H7 (cell line): ENCODE measurements around the gene PCMTD2. TPM values are rescaled to one million over a fixed set of nuclear protein-coding genes. Genes with fewer than 3 reads are reported as not detected.
"Not testable (repeated sequence)": the region's sequence is repeated elsewhere in the genome, so short reads cannot be mapped to it uniquely, and the experiment has no call there.

Source experiments
- DNase-seq: peaks from one replicate; pipeline ENCODE4 v3.0.0; 2012
- H3K27me3 ChIP-seq: 2 replicates; pipeline ENCODE4 v1.6.0; 2011; ENCODE audit warnings: mild to moderate bottlenecking, low read length; ENCODE audit not compliant: control insufficient read depth, insufficient read depth
- H3K36me3 ChIP-seq: replicated peaks from 2 replicates; pipeline ENCODE4 v1.5.1; 2011; ENCODE audit warnings: low read length; ENCODE audit not compliant: control insufficient read depth, insufficient read depth
- H3K4me3 ChIP-seq: 2 replicates; pipeline ENCODE4 v1.5.1; 2011; ENCODE audit warnings: low read depth, mild to moderate bottlenecking, control low read depth, low read length, moderate library complexity; ENCODE audit not compliant: insufficient read depth
- total RNA-seq: library from RNA; depleted of rRNA; stranded (reverse); fragments of >200 nt; shearing (Covaris generic); gene quantifications from 2 replicates; pipeline ENCODE4 v1.2.3, GENCODE V29; 2014

PCMTD2 gene
- total RNA-seq, 1 experiment from 2014 or later: 38.0 TPM

- H3K27me3 ChIP-seq: no peaks in the 10 kb centered on the region
- no peak for DNase-seq
- no peak overlapping the region for H3K4me3 ChIP-seq
- no peaks in the 10 kb centered on the region; the same call in 1 of the 2 replicates for H3K36me3 ChIP-seq
These were observed 16.1 kb downstream of the PCMTD2 start for GRCh38 chr20:64271636-64272035.

GRCh38 chr20:64273109-64273508 lies 17.6 kb downstream of the PCMTD2 start:
- Histone ChIP-seq H3K4me3 (no peak overlapping the region), H3K27me3 (no peaks in the 10 kb centered on the region), H3K36me3 (no peaks in the 10 kb centered on the region; the same call in 1 of the 2 replicates)
- DNase-seq: no peak

DNA sequence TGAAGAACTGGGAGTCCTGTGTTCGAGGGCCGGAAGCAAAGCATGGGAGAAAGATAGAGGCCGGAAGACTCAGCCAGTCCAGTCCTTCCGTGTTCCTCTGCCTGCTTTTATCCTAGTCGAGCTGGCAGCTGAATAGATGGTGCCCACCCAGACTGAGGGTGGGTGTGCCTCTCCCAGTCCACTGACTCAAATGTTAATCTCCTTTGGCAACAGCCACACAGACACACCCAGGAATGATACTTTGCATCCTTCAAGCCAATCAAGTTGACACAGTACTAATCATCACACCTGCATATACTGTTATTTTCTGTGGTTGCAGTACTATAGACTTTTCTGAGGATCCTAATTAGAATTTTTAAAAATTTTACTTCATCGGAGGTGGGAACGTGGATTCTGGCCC lies 21.3 kb downstream of the PCMTD2 start:
- no peaks in the 10 kb centered on the region; the same call in 1 of the 2 replicates for H3K36me3 ChIP-seq
- DNase-seq: no peak
- H3K4me3 ChIP-seq: no peak overlapping the region
- no peaks in the 10 kb centered on the region for H3K27me3 ChIP-seq

GRCh38 chr20:64277571-64278316 lies 22.2 kb downstream of the PCMTD2 start:
- no peaks in the 10 kb centered on the region for H3K27me3 ChIP-seq
- no peaks in the 10 kb centered on the region; the same call in 1 of the 2 replicates for H3K36me3 ChIP-seq
- DNase-seq: no peak
- no peak overlapping the region for H3K4me3 ChIP-seq

DNA sequence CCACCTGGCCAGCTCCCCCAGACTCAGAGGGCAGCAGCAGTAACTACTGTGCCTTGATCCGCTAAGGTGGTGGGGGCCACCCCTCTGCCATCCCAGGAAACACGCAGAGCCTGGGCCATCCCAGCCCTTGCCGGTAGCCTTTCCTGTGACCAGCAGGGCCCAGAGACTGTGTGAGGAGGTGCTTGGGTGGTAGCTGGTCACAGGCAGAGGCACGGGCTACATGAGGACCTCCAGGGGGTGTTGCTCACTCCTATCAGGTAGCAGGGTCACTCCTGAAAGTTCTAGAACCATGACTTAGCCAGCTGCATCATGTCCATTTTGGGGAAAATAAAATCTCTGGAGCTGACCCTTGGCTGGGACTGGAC lies 22.8 kb downstream of the PCMTD2 start:
- H3K4me3 ChIP-seq: no peak overlapping the region
- no peak for DNase-seq
- no peaks in the 10 kb centered on the region for H3K27me3 ChIP-seq
- no peaks in the 10 kb centered on the region; the same call in 1 of the 2 replicates for H3K36me3 ChIP-seq

GRCh38 chr20:64279826-64280459 lies 24.4 kb downstream of the PCMTD2 start:
- Histone ChIP-seq H3K36me3 (no peaks in the 10 kb centered on the region), H3K4me3 (no peak overlapping the region), H3K27me3 (no peaks in the 10 kb centered on the region)
- DNase-seq: no peak

DNA sequence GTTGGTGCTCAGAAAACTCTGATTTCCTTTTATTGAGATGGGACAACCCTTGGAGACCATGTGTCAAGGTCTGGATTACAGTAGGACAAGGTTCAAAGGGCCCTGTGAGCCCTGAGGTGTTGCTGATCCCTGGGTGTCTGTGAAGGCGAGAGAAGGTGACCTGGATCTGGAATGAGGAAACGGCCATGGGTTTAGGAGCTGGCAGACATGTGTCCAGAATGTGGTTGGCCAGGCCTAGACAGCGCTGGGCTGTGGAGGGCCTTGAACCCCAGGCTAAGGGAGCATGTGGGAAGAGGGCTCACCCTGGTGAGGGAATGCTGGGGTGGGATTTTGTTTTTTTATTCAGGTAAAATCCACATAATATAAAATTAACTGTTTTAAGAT lies 24.9 kb downstream of the PCMTD2 start:
- no peak for DNase-seq
- Histone ChIP-seq H3K27me3 (no peaks in the 10 kb centered on the region), H3K4me3 (no peak overlapping the region), H3K36me3 (no peaks in the 10 kb centered on the region)

DNA sequence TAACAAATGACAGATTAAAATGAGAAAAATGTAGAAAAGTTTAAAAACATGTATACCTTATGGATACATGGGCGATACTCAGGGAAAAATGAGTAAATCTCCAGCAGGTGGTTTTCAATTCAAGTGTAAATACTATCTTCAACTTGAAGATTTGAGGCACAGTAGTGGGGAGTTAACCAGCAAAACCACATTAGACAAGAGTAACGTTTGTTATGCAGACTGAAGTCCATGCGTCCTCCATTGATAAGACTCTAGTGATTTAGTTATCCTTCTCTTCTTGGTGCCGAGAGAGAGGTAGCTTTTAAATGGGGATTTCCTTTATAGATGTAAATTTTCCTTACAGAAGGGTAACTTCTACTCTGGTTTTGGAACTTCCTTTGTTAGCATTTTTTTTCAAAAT lies 28.1 kb downstream of the PCMTD2 start:
- H3K36me3 ChIP-seq: no peaks in the 10 kb centered on the region
- DNase-seq: no peak
- no peaks in the 10 kb centered on the region for H3K27me3 ChIP-seq
- no peak overlapping the region for H3K4me3 ChIP-seq

DNA sequence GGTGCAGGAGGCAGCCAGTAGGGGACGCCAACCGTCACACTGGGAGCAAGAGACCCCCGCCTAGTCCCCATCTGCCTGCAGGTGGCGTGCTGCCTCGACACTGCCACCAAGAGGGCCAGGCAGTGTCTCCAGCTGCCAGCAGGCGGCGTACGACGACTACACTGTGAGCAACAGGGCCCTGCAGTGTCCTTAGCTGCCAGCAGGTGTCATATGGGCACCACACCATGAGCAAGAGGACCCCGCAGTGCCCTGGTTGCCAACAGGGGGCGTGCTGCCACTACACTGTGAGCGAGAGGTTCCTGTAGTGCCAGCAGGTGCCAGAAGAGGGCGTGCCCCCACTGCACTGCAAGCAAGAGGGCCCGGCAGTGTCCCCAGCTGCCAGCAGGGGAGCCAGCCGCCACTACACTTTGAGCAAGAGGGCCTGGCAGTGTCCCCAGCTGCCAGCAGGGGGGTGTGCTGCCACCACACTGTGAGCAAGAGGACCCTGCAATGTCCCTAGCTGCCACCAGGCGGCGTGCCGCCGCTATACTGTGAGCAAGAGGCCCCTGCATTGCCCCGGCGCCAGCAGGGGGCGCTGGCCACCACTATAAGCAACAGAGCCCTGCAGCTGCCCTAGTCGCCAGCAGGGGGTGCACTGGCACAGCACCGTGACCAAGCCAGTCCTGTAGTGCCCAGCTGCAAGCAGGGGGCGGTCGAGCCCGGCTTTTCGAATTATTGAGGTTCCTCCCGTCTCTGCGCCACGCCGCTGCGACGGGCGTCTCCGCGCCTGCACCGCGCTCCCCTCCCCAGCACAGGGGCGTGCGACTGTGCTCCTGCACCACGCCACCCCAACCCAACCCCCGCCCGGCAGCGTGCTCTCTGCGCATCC lies 30.3 kb downstream of the PCMTD2 start:
- DNase-seq: peak; percentile 66
- H3K27me3 ChIP-seq, H3K36me3 ChIP-seq, H3K4me3 ChIP-seq: not testable (repeated sequence)

DNA sequence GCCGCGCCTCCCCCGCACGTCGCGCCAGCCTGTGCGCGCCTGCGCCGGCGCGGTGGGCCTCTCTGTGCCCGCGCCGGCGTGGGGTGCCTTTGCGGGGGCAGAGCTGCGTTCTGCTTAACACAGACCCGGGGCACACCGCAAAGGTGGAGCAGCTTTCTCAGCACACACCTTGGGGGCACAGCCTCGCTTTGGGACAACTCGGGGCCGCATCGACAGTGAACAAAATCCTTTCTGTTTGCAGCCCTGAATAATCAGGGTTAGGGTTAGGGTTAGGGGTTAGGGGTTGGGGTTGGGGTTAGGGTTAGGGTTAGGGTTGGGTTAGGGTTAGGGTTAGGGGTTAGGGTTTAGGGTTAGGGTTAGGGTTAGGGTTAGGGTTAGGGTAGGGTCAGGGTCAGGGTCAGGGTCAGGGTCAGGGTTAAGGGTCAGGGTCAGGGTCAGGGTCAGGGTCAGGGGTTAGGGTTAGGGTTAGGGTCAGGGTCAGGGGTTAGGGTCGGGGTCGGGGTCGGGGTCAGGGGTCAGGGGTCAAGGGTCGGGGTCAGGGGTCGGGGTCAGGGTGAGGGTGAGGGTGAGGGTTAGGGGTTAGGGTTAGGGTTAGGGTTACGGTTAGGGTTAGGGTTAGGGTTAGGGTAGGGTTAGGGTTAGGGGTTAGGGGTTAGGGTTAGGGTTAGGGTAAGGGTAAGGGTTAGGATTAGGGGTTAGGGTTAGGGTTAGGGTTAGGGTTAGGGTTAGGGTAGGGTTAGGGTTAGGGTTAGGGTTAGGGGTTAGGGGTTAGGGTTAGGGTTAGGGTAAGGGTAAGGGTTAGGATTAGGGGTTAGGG lies 31.1 kb downstream of the PCMTD2 start:
- not testable (repeated sequence) for H3K36me3 ChIP-seq, DNase-seq, H3K4me3 ChIP-seq, H3K27me3 ChIP-seq

- H3K27me3 ChIP-seq, H3K36me3 ChIP-seq, H3K4me3 ChIP-seq, DNase-seq: not testable (repeated sequence)
These were observed 31.7 kb downstream of the PCMTD2 start for GRCh38 chr20:64287264-64287590.

DNA sequence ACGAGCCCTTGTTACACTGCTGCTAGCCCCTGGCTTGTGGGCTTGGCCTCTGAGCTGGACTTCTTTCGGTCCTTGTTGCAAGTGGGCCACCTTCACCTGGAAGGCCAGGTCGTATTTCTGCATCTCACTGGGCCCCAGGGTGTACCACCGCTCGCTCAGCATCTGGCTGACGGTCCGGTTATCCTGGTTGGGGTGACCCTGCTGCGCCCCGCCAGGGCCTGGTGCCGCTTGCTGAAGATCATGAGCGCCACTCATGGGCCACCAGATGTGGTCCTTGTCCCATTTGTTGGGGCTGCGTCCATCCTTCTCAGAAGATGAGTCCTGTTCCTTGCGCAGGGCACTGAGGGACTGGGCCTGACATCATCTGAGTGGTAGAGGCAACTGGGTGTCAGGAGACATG lies 36.6 kb downstream of the PCMTD2 start:
- DNase-seq, H3K27me3 ChIP-seq, H3K36me3 ChIP-seq, H3K4me3 ChIP-seq: not testable (repeated sequence)

DNA sequence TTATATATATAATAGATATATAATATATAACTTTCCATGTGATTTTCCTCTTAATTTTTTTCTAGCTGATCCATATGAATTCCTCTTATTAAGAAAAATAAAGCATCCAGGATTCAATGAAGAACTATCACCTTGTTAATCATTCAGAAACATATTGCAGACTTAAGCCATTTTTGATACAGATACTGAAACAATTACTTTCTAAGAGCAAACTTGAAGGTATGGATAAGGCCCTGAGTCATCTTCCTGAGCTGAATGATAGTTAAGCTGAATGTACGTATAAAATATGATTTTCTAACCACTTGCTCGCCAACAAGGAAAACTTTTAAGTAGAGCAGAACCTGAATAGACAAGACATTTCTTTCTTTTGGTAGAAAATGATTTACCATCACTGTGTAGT lies 47.5 kb downstream of the PCMTD2 start:
- H3K36me3 ChIP-seq, DNase-seq, H3K27me3 ChIP-seq, H3K4me3 ChIP-seq: not testable (repeated sequence)

GRCh38 chr20:64313761-64314160 lies 58.2 kb downstream of the PCMTD2 start:
- peaks cover 14% of the 10 kb centered on the region for H3K27me3 ChIP-seq
- H3K4me3 ChIP-seq, H3K36me3 ChIP-seq, DNase-seq: not testable (repeated sequence)
